ENCODE measurements around the gene RABGAP1L.

Gene RABGAP1L

GRCh38 chr1:174713796-174714195 is 554.5 kb downstream of the RABGAP1L start:
- no peak for DNase-seq (ENCODE audit: low read depth)

DNA sequence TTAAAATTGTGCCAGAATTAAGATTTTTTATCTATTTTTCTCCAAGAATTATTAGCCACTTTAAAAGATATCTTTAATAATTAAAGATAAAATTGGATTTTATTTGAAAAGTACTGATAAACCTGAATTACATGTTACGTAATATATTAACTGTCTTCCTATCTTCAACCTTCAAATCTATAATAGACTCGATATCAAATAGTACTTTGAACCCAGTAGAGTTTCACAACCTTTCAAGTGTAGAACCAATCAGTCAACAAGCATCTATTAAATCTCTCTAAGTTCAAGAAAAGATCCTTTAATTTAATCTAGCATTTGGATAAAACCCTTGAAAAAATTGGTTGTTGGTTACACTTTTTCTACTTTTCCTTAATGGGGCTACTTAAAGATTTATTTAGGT is 559.9 kb downstream of the RABGAP1L start:
- no peak for DNase-seq (ENCODE audit: low read depth)

DNA sequence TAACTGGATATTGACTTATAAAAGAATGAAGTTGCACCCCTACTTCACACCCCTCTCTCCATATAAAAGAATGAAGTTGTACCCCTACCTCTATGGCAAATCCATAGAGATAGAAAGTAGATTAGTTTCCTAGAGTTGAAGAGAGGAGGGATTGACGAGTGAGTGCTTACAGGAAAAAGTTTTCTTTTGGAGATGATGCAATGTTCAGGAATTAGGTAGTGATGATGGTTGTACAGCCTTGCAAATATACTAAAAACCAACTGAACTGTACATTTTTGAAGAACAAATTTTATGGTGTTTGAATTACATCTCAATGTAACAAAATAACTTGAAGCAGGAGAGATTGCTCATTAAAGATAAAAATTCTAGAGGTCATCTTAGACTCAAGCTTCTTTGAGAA is 561.3 kb downstream of the RABGAP1L start:
- no peak for DNase-seq (ENCODE audit: low read depth)

DNA sequence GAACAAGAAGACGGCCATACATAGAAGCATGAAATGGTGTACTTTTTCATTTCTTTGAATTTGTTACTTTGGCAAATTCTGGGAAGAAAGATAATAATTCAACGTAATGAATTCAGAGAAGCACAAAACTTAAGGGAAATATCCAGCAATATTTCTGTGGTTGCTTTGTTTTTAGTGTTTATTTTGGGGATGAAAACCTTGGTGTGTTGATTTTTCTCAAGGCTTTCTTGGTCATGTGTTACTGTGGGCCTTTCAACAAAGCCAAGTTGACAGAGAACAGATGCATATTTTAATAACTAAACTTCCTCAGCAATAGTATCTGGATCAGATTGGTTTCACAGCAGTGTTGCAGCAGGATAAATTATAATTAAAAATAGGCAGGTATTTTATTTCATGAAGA is 561.9 kb downstream of the RABGAP1L start:
- no peak for DNase-seq (ENCODE audit: low read depth)

DNA sequence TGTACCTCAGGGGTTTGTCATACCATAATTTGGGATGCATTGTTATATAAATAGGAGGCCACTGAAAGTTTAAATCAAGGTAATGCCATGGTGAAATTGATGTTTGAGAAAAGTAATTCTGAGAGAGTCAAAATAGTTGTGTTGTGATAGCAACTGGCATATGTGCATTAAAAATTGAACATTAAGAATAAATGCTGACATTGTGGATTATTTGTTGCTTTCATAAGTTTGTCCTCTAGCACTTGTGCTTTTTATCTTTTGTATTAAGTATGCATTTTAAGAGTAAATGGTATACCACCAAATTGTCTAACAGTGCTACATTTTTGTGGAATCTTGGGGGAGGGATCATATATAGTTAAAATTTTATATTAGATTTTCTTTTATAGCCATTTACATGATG is 564.5 kb downstream of the RABGAP1L start:
- DNase-seq (ENCODE audit: low read depth), result no peak

- DNase-seq (ENCODE audit: low read depth), result no peak
These were observed 564.9 kb downstream of the RABGAP1L start for GRCh38 chr1:174724219-174724618.

DNA sequence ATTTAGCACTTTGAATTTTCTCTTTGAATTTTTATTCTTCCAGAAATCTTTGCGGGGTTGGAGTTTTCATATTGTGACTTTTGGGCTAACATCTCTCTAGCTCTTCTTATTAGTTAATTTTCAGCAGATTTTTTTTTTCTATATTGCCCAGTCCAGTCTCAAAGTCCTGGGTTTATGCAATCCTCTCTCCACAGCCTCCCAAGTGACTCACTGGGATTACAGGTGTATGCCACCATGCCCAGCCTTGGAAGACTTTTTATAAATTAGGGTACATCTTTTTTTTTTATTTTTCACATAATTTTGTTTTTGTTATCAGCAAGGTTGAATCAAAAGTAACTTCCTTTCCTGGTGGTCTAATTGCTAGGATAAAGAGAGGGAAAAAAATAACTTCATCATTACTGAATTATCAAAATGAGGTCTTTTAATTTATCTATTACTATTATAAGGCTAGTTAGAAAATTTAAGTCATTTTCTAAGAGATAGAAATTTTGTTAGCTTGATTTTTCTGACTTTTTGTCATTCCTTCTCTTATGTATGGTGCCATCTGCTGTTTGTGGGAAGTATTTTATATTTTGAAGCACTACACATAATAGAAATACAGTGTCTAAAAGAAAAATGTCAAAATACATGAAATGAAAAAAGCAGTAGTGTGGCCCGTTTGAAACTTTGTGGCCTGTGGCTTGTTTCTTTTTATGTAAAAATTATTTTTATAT is 567.0 kb downstream of the RABGAP1L start:
- DNase-seq (ENCODE audit: low read depth), result no peak

DNA sequence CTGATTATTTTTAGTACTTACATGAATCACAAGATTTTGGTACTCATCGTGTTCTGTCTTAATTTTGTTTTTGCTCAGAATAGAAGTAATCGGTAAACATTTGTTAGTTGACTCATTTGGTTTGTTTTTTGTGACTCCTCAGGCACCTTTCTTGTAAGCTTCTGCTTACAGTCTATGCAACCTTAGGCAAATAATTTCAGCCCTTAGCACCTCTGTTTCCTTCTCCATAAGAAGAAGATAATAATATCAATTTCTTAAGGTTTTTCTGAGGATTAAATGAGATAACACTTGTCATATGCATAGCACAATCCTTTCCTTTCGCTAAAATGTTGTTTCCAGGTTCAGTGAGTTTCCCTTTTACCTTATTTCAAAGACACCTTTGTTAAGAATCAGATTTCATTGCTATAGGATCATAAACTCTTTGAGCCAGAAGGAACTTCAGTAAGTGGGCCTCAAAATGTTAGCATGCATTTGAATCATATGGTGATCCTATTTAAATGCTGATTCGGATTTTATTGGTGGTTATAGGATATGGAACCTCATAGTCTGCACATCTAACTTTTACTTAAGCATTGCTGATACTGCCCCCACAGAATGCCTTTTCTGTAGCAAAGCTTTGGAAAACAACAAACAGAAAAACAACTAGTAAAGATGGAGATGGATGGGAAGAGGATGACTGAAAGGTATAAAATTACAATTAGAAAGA is 567.7 kb downstream of the RABGAP1L start:
- DNase-seq (ENCODE audit: low read depth), result no peak

- DNase-seq (ENCODE audit: low read depth), result no peak
These were observed 575.0 kb downstream of the RABGAP1L start for GRCh38 chr1:174734270-174734669.

GRCh38 chr1:174736831-174737230 is 577.5 kb downstream of the RABGAP1L start:
- DNase-seq (ENCODE audit: low read depth), result no peak

GRCh38 chr1:174740249-174740968 is 581.1 kb downstream of the RABGAP1L start:
- no peak for DNase-seq (ENCODE audit: low read depth)

- DNase-seq (ENCODE audit: low read depth), result no peak
These were observed 583.7 kb downstream of the RABGAP1L start for GRCh38 chr1:174742805-174743653.

- no peak for DNase-seq (ENCODE audit: low read depth)
These were observed 584.6 kb downstream of the RABGAP1L start for GRCh38 chr1:174743654-174744561.

GRCh38 chr1:174744886-174745285 is 585.6 kb downstream of the RABGAP1L start:
- no peak for DNase-seq (ENCODE audit: low read depth)

DNA sequence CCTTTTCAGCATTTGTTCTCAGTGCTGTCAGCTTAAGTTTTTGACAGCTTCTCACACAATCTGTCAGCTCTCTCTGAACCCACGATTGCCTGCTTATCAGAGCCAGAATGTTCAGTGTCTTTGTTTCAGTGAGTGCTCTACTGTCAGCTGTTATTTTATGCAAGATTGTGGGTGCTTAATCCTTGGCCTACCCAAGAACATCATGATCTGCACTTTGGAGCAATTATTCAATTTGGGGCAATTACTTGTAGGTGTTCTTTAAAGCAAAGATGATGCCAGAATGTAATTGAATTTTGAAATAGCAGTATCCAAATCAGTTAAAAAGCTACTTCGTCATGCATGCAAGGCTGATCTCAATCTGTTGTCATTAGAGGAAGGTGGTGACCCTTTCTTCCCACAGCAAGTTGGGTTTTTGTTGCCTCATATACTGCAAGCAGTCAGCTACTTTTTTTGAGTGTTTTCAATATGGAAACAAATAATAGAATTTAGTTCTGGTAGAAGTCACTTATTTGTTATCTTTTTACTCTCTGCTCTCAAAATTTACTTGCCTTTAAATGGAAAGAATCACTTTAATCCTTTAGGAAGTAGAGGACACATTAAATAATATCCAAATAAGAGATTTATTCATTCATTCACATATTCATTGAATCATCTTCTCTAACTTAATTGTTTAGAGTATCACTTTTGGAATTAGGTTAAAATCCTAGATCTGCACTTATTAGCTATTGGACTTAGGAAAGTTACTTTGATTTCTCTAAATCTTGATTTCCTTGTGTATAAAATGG is 586.9 kb downstream of the RABGAP1L start:
- no peak for DNase-seq (ENCODE audit: low read depth)

DNA sequence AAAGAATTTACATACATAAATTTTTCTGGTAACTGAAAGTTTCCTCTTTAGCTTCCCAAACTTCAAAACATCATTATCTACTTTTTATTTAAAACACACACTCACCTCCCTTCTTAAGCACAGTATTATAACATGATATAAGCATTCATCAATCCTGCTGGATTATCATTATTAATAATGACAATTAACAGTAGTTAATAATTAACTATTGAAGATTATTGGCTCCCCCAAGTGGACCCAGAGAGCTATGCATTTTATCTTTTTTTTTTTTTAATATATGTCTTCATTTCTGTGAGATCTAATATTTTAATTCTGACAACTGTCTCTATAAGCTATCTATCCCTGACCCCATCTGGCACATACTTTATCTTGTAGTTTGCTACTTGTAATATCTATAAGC is 588.3 kb downstream of the RABGAP1L start:
- DNase-seq (ENCODE audit: low read depth), result no peak

DNA sequence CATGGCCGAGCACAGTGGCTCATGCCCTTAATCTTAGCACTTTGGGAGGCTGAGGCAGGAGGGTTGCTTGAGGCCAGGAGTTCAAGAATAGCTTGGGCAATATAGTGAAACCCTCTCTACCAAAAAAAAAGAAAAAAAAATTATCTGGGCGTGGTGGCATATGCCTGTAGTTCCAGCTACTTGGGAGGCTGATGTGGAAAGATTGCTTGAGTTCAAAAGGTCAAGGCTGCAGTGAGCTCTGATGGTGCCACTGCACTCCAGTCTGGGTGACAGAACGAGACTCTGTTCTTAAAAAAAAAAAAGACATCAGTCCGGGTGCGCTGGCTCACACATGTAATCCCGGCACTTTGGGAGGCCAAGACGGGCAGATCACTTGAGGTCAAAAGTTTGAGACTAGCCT is 589.3 kb downstream of the RABGAP1L start:
- DNase-seq (ENCODE audit: low read depth), result no peak

GRCh38 chr1:174753131-174753530 is 593.8 kb downstream of the RABGAP1L start:
- no peak for DNase-seq (ENCODE audit: low read depth)

- no peak for DNase-seq (ENCODE audit: low read depth)
These were observed 602.0 kb downstream of the RABGAP1L start for GRCh38 chr1:174761335-174761734.

GRCh38 chr1:174761901-174762585 is 602.7 kb downstream of the RABGAP1L start:
- no peak for DNase-seq (ENCODE audit: low read depth)

Data from activated T-helper 9 cell treated with anti-CD3 and anti-CD28 coated beads, Interleukin-2, amount 50 U/mL, for 16 hours (primary cell).